Loucy (cell line): ENCODE measurements around the gene DNM3.

Experiments
- EZH2phosphoT487 ChIP-seq: fragments of 200-600 bp; IDR thresholded peaks from 2 replicates; pipeline ENCODE4 v1.6.1; 2018; ENCODE audit warnings: antibody characterized with exemption, mild to moderate bottlenecking, moderate library complexity, borderline replicate concordance
- TF ChIP-seq, protein P1 (sequence below): fragments of 200-600 bp; sonication (generic); conservative IDR thresholded peaks from 2 replicates; pipeline ENCODE4 v1.5.1; 2014; ENCODE audit warnings: mild to moderate bottlenecking, antibody characterized with exemption, low read length

DNA sequence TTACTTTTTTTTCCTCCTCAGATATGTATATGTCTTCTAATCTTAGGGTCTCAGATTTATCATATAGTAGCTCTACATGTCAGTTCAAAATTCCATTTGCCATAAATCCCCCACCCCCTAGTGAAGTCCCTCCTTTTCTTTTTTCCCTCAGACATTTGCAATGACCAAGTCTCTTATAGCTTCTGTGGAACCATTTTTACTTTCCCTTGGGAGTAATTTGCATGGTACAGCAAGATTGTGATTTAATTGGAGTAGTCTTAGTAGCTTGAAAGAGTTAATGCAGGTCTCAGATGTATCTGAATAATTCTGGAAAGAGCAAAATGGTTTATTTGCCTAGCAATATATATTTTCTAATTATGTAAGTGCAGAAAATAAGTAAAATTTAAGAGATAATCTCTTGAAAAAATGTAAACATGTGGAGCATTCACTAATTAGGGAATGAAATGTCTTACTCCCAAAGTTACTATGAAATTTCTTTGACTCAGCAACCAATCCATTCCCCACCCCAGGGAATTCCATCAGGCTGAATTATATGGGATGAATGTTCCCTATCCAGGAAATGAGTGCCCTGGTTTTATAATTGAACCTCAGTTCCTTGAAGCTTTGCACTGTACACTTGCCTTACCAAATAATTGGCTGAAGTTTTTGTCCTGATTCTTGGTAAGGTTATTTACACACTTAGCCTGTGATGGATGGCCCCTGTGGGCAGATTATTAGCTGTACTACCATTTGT lies 267.0 kb downstream of the DNM3 start:
- TF ChIP-seq, protein P1, sequence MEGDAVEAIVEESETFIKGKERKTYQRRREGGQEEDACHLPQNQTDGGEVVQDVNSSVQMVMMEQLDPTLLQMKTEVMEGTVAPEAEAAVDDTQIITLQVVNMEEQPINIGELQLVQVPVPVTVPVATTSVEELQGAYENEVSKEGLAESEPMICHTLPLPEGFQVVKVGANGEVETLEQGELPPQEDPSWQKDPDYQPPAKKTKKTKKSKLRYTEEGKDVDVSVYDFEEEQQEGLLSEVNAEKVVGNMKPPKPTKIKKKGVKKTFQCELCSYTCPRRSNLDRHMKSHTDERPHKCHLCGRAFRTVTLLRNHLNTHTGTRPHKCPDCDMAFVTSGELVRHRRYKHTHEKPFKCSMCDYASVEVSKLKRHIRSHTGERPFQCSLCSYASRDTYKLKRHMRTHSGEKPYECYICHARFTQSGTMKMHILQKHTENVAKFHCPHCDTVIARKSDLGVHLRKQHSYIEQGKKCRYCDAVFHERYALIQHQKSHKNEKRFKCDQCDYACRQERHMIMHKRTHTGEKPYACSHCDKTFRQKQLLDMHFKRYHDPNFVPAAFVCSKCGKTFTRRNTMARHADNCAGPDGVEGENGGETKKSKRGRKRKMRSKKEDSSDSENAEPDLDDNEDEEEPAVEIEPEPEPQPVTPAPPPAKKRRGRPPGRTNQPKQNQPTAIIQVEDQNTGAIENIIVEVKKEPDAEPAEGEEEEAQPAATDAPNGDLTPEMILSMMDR, result no peak
- no peak for TF ChIP-seq EZH2phosphoT487
